ENCODE measurements around the gene MYORG. TPM values are rescaled to one million over a fixed set of nuclear protein-coding genes. Genes with fewer than 3 reads are reported as not detected.

The MYORG gene
- total and polyA plus RNA-seq, 9 of the 15 experiments (the other 6 are each of a cell fraction or from before 2014, with no cell fraction given): 0.06 to 0.82 (median 0.18) TPM

DNA sequence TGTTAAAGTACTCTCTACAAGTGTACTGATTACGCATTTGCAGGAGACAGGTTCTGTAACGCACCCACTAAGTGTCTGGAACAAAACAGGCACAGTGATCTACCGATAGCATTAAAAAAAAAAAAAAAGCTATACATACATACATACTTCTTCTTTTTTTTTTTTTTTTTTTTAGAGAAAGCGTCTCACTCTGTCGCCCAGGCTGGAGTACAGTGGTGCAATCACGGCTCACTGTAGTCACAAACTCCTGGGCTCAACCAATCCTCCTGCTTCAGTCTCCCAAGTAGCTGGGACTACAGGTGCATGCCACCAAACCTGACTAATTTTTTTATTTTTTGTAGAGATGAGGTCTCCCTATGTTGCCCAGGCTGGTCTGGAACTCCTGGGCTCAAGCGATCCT, 55.2 kb downstream of the MYORG start:
- no TSS peak for BruUV-seq (replicated peaks)
- Histone ChIP-seq H3K9me3 (replicated peaks; ENCODE audit: control insufficient read depth, insufficient read depth, low read depth, low read length) (no peaks in the 10 kb centered on the region), H4K20me1 (replicated peaks; ENCODE audit: control insufficient read depth, insufficient read depth, low read length) (no peaks in the 10 kb centered on the region), H3K9me1 (ENCODE audit: control insufficient read depth, insufficient read depth, low read length) (no peaks in the 10 kb centered on the region), H3K27ac (ENCODE audit: extremely low read depth, low read depth, low read length) (no peak overlapping the region), H3K27me3 (ENCODE audit: control insufficient read depth in 2 of 2, insufficient read depth in 2 of 2, low read length in 2 of 2) (no peaks in the 10 kb centered on the region), H3K79me2 (ENCODE audit: control insufficient read depth, insufficient read depth, low read length) (peaks cover 39% of the 10 kb centered on the region), H3K4me1 (replicated peaks in 1 of 2; ENCODE audit: control insufficient read depth in 2 of 2, insufficient read depth in 2 of 2, low read length in 2 of 2) (peaks cover 4 to 8% of the 10 kb centered on the region in 2 experiments; a peak in 4 of 5 replicates), H3K4me3 (no peak overlapping the region), H3K9ac (ENCODE audit: insufficient read depth in 1 of 2, low read depth in 2 of 2, low read length in 2 of 2) (no peak overlapping the region), H2AFZ (ENCODE audit: low read depth, low read length) (no peak overlapping the region), H3K4me2 (ENCODE audit: insufficient read depth, low read length) (no peak overlapping the region), H3K36me3 (ENCODE audit: control insufficient read depth, insufficient read depth, low read length) (peaks cover 2% of the 10 kb centered on the region; the same call in 1 of the 3 replicates)
- CTCF ChIA-PET (ENCODE audit: low intra/inter-chr PET ratio): interaction anchor here (0.7 kb wide), 1 partner anchor 271 kb away, joined by 3 read pairs; no protein-coding TSS in a partner anchor
- WGBS (ENCODE audit: insufficient coverage, low coverage, missing lambda C conversion rate): 83% methylated on average over 2 of the region's 7 CpGs
- DNase-seq (ENCODE audit: extremely low read depth in 1 of 4, low spot score in 3 of 4) (no peak), FAIRE-seq (no peak), ATAC-seq (no peak)
- POLR2A ChIA-PET: no interaction called here
- in situ Hi-C loops (cut with MboI) (no loop called here), intact Hi-C loops (cut with micrococcal nuclease) (no loop called here)
- no peak for TF ChIP-seq NR4A1 (CRISPR knock-in tag; IDR thresholded peaks at IDR 0.05)
- no peak for TF ChIP-seq NR4A1 (tag; IDR thresholded peaks at IDR 0.05)
- 0 out of 2 replicates have a peak, but pooled peaks have one; percentile 12 for TF ChIP-seq ZNF384 (IDR thresholded peaks at IDR 0.05; ENCODE audit: low read depth, low read length)

DNA sequence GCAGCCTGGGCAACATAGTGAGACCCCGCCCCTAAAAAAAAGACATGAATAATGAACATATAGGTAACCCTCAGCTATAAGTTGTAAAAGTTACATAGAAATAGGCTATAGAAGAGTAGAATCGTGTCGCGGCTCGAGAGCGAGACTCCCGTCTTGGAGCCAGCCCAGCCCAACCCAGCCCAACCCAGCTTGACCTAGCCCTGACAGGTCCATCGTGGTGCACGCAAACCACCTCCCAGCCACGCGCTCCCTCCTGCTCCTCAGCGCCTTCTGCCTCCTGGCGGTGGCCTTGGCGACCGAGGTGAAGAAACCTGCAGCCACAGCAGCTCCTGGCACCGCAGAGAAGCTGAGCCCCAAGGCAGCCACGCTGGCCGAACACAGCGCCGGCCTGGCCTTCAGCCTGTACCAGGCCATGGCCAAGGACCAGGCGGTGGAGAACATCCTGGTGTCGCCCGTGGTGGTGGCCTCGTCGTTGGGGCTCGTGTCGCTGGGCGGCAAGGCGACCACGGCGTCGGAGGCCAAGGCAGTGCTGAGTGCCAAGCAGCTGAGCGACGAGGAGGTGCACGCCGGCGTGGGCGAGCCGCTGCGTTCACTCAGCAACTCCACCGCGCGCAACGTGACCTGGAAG, 58.4 kb downstream of the MYORG start:
- BruUV-seq (replicated peaks): no TSS peak
- Histone ChIP-seq H3K36me3 (ENCODE audit: control insufficient read depth, insufficient read depth, low read length) (0 out of 3 replicates have a peak, but pooled peaks cover 2% of the 10 kb centered on the region), H3K9me1 (ENCODE audit: control insufficient read depth, insufficient read depth, low read length) (no peaks in the 10 kb centered on the region), H2AFZ (ENCODE audit: low read depth, low read length) (no peak overlapping the region), H3K4me1 (replicated peaks in 1 of 2; ENCODE audit: control insufficient read depth in 2 of 2, insufficient read depth in 2 of 2, low read length in 2 of 2) (peaks cover 3 to 8% of the 10 kb centered on the region in 2 experiments; a peak in 4 of 5 replicates), H4K20me1 (replicated peaks; ENCODE audit: control insufficient read depth, insufficient read depth, low read length) (no peaks in the 10 kb centered on the region), H3K27me3 (ENCODE audit: control insufficient read depth in 2 of 2, insufficient read depth in 2 of 2, low read length in 2 of 2) (no peaks in the 10 kb centered on the region), H3K9ac (ENCODE audit: insufficient read depth in 1 of 2, low read depth in 2 of 2, low read length in 2 of 2) (no peak overlapping the region; a peak in 1 of 4 replicates), H3K79me2 (ENCODE audit: control insufficient read depth, insufficient read depth, low read length) (peaks cover 19% of the 10 kb centered on the region; the same call in 2 of the 3 replicates), H3K4me2 (ENCODE audit: insufficient read depth, low read length) (no peak overlapping the region), H3K9me3 (replicated peaks; ENCODE audit: control insufficient read depth, insufficient read depth, low read depth, low read length) (no peaks in the 10 kb centered on the region), H3K27ac (ENCODE audit: extremely low read depth, low read depth, low read length) (no peak overlapping the region), H3K4me3 (no peak overlapping the region)
- WGBS (ENCODE audit: insufficient coverage, low coverage, missing lambda C conversion rate): 96% methylated on average over 15 of the region's 44 CpGs
- ATAC-seq (no peak), DNase-seq (ENCODE audit: extremely low read depth in 1 of 4, low spot score in 3 of 4) (no peak), FAIRE-seq (no peak)
- in situ Hi-C loops (cut with MboI) (no loop called here), intact Hi-C loops (cut with micrococcal nuclease) (no loop called here)
- CTCF ChIA-PET (ENCODE audit: low intra/inter-chr PET ratio): no interaction called here
- POLR2A ChIA-PET: interaction anchor here (0.9 kb wide), 1 partner anchor 10 kb away, joined by 3 read pairs; no protein-coding TSS in a partner anchor
- TF ChIP-seq, protein P1, sequence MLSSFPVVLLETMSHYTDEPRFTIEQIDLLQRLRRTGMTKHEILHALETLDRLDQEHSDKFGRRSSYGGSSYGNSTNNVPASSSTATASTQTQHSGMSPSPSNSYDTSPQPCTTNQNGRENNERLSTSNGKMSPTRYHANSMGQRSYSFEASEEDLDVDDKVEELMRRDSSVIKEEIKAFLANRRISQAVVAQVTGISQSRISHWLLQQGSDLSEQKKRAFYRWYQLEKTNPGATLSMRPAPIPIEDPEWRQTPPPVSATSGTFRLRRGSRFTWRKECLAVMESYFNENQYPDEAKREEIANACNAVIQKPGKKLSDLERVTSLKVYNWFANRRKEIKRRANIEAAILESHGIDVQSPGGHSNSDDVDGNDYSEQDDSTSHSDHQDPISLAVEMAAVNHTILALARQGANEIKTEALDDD (IDR thresholded peaks at IDR 0.05): no peak
- TF ChIP-seq RFX1 (IDR thresholded peaks at IDR 0.05): no peak
- no peak for TF ChIP-seq ZBED1 (IDR thresholded peaks at IDR 0.05)
- TF ChIP-seq CXXC5 (CRISPR knock-in tag; IDR thresholded peaks at IDR 0.05): no peak
- no peak for TF ChIP-seq SIN3B (IDR thresholded peaks at IDR 0.05; ENCODE audit: low read depth)
- TF ChIP-seq ZBTB1 (CRISPR knock-in tag; IDR thresholded peaks at IDR 0.05; ENCODE audit: borderline replicate concordance, low read depth): no peak
- TF ChIP-seq ZNF23 (CRISPR knock-in tag; IDR thresholded peaks at IDR 0.05): no peak
- TF ChIP-seq TAF7 (tag; IDR thresholded peaks at IDR 0.05): no peak
- no peak for TF ChIP-seq TAF15 (IDR thresholded peaks at IDR 0.05; ENCODE audit: low read depth, low read length)
- no peak for TF ChIP-seq ZBTB8A (IDR thresholded peaks at IDR 0.05; ENCODE audit: partially characterized antibody)
- no peak for TF ChIP-seq NUFIP1 (IDR thresholded peaks at IDR 0.05; ENCODE audit: partially characterized antibody)
- no peak for TF ChIP-seq DPF2 (IDR thresholded peaks at IDR 0.05)
- TF ChIP-seq, protein P2, sequence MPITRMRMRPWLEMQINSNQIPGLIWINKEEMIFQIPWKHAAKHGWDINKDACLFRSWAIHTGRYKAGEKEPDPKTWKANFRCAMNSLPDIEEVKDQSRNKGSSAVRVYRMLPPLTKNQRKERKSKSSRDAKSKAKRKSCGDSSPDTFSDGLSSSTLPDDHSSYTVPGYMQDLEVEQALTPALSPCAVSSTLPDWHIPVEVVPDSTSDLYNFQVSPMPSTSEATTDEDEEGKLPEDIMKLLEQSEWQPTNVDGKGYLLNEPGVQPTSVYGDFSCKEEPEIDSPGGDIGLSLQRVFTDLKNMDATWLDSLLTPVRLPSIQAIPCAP (CRISPR knock-in tag; IDR thresholded peaks at IDR 0.05; ENCODE audit: borderline replicate concordance): no peak

All from K562 (cell line).